Cerebellar nuclear complex (tissue), 1 donor: ENCODE results near the gene NDC1.

Source experiments
- DNase-seq, 2 experiments: peaks; one replicate each; lab custom pipeline; 2025; lab: John Stamatoyannopoulos, UW

The NDC1 gene

GRCh38 chr1:53731043-53731600 is 107.0 kb downstream of the NDC1 start:
- DNase-seq = no peak

- DNase-seq = no peak
These were observed 107.8 kb downstream of the NDC1 start for GRCh38 chr1:53730224-53730865.

- no peak for DNase-seq
These were observed 108.5 kb downstream of the NDC1 start for GRCh38 chr1:53729456-53730223.

- no peak for DNase-seq
These were observed 109.2 kb downstream of the NDC1 start for GRCh38 chr1:53728702-53729455.

GRCh38 chr1:53728196-53728595 is 109.9 kb downstream of the NDC1 start:
- DNase-seq = no peak

GRCh38 chr1:53727461-53728092 is 110.5 kb downstream of the NDC1 start:
- no peak for DNase-seq

GRCh38 chr1:53726009-53726600 is 112.0 kb downstream of the NDC1 start:
- DNase-seq = no peak

GRCh38 chr1:53725238-53725689 is 112.8 kb downstream of the NDC1 start:
- no peak for DNase-seq

GRCh38 chr1:53722025-53722424 is 116.1 kb downstream of the NDC1 start:
- no peak for DNase-seq

GRCh38 chr1:53721088-53721487 is 117.0 kb downstream of the NDC1 start:
- no peak for DNase-seq

- DNase-seq = no peak
These were observed 118.6 kb downstream of the NDC1 start for GRCh38 chr1:53719469-53719868.

- no peak for DNase-seq
These were observed 119.7 kb downstream of the NDC1 start for GRCh38 chr1:53718443-53718842.

GRCh38 chr1:53717025-53717804 is 120.9 kb downstream of the NDC1 start:
- no peak for DNase-seq

- DNase-seq = no peak
These were observed 121.9 kb downstream of the NDC1 start for GRCh38 chr1:53716150-53716549.

- no peak for DNase-seq
These were observed 122.6 kb downstream of the NDC1 start for GRCh38 chr1:53715478-53715877.
